GM12878 (cell line): ENCODE measurements around the gene RAB26.
"Not testable (repeated sequence)": the region's sequence is repeated elsewhere in the genome, so short reads cannot be mapped to it uniquely, and the experiment has no call there.

ENCODE experiments used
- EGR1 ChIP-seq, 2 experiments: IDR thresholded peaks; 1 replicate in 1 of 2; 2 replicates in 1 of 2; pipeline ENCODE4 v1.6.1; 2011 to 2012; ENCODE audit warnings: low read depth in 2 of 2, low read length in 2 of 2, borderline replicate concordance in 1 of 2, mild to moderate bottlenecking in 1 of 2, moderate library complexity in 1 of 2
- MYC ChIP-seq: IDR thresholded peaks from 2 replicates; pipeline ENCODE4 v1.6.1; 2011; ENCODE audit warnings: mild to moderate bottlenecking, low read length, moderate library complexity, inconsistent platforms; ENCODE audit not compliant: insufficient read depth, insufficient replicate concordance, insufficient read length, severe bottlenecking
- NFXL1 ChIP-seq: fragments of 450-650 bp; IDR thresholded peaks from 2 replicates; pipeline ENCODE4 v1.6.1; 2017; ENCODE audit warnings: antibody characterized with exemption, mild to moderate bottlenecking, borderline replicate concordance
- POLR2A ChIP-seq: IDR thresholded peaks from 2 replicates; pipeline ENCODE4 v1.6.1; 2011; ENCODE audit warnings: low read depth, mild to moderate bottlenecking, low read length
- RAD21 ChIP-seq: IDR thresholded peaks from 2 replicates; pipeline ENCODE4 v1.6.1; 2011; ENCODE audit warnings: mild to moderate bottlenecking, low read depth, low read length, moderate library complexity; ENCODE audit not compliant: insufficient read depth
- RB1 ChIP-seq: fragments of 450-650 bp; formaldehyde crosslinking; IDR thresholded peaks from 2 replicates; pipeline ENCODE4 v1.6.1; 2017; ENCODE audit warnings: mild to moderate bottlenecking, borderline replicate concordance
- SMC3 ChIP-seq: IDR thresholded peaks from 2 replicates; pipeline ENCODE4 v1.6.1; 2011; ENCODE audit warnings: low read length, improper control_type of control experiment, borderline replicate concordance
- TAF1 ChIP-seq: IDR thresholded peaks from 2 replicates; pipeline ENCODE4 v1.6.1; 2011; ENCODE audit warnings: mild to moderate bottlenecking, low read depth, low read length, borderline replicate concordance
- ZNF274 ChIP-seq: IDR thresholded peaks from one replicate; pipeline ENCODE4 v1.8.0; 2011; ENCODE audit not compliant: insufficient read length, insufficient read depth
- ZZZ3 ChIP-seq: IDR thresholded peaks from 2 replicates; pipeline ENCODE4 v1.6.1; 2011; ENCODE audit warnings: low read depth; ENCODE audit not compliant: control insufficient read depth, insufficient read length
- TF ChIP-seq, protein P1 (sequence below): fragments of 450-650 bp; formaldehyde crosslinking; IDR thresholded peaks from 2 replicates; pipeline ENCODE4 v1.5.0; 2022; ENCODE audit warnings: mild to moderate bottlenecking, missing genetic modification characterization
- TF ChIP-seq, protein P2 (sequence below): IDR thresholded peaks from 2 replicates; pipeline ENCODE4 v1.6.1; 2012; ENCODE audit warnings: low read depth, low read length, improper control_type of control experiment

DNA sequence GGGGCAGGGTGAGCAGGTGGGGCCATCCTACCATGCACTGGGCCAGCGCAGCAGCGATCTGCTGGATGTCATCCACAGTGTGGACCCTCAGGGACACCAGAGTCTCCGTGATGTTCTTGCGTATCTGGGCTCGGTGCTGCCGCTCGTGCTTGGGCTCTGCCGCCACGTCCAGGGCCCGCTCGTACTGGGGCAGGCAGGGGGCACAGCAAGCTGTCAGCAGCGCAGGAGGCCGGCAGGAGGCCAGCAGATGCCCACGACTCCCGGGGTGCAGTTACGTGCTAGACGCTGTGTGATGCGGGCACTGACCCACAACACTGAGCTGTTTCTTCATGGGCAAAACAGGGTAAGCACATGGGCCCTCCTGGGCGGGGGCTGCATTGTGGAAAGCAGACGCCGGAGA, 43.1 kb upstream of the RAB26 start:
- TF ChIP-seq, protein P1, sequence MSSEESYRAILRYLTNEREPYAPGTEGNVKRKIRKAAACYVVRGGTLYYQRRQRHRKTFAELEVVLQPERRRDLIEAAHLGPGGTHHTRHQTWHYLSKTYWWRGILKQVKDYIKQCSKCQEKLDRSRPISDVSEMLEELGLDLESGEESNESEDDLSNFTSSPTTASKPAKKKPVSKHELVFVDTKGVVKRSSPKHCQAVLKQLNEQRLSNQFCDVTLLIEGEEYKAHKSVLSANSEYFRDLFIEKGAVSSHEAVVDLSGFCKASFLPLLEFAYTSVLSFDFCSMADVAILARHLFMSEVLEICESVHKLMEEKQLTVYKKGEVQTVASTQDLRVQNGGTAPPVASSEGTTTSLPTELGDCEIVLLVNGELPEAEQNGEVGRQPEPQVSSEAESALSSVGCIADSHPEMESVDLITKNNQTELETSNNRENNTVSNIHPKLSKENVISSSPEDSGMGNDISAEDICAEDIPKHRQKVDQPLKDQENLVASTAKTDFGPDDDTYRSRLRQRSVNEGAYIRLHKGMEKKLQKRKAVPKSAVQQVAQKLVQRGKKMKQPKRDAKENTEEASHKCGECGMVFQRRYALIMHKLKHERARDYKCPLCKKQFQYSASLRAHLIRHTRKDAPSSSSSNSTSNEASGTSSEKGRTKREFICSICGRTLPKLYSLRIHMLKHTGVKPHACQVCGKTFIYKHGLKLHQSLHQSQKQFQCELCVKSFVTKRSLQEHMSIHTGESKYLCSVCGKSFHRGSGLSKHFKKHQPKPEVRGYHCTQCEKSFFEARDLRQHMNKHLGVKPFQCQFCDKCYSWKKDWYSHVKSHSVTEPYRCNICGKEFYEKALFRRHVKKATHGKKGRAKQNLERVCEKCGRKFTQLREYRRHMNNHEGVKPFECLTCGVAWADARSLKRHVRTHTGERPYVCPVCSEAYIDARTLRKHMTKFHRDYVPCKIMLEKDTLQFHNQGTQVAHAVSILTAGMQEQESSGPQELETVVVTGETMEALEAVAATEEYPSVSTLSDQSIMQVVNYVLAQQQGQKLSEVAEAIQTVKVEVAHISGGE (CRISPR knock-in tag): not testable (repeated sequence)
- not testable (repeated sequence) for TF ChIP-seq ZNF274; ZZZ3; RAD21; POLR2A; RB1; EGR1 (IDR thresholded peaks at IDR 0.05; ENCODE audit: borderline replicate concordance in 1 of 2, low read depth in 2 of 2, low read length in 2 of 2); NFXL1; TAF1; SMC3; MYC
- TF ChIP-seq, protein P2, sequence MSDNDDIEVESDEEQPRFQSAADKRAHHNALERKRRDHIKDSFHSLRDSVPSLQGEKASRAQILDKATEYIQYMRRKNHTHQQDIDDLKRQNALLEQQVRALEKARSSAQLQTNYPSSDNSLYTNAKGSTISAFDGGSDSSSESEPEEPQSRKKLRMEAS: not testable (repeated sequence)
